HCT116 (cell line): ENCODE results near the gene ALOX12B. TPM values are rescaled to one million over a fixed set of nuclear protein-coding genes. Genes with fewer than 3 reads are reported as not detected.

Experiments
- ATAC-seq: fragments of 200-7000 bp; cut with Tn5 transposase; 2 replicates; pipeline ENCODE4 v1.9.1; 2020; ENCODE audit warnings: mild to moderate bottlenecking, moderate library complexity
- BruUV-seq: library from RNA; stranded (reverse); fragments of 400-500 nt; replicated peaks from 2 replicates; lab custom pipeline; 2021; lab: Mats Ljungman, UMichigan
- CTCF ChIA-PET: fragments of 300-600 bp; sonication (Branson Sonifier 250); formaldehyde crosslinking; loops from one replicate; lab custom pipeline; 2021; ENCODE audit warnings: antibody characterized with exemption; lab: Charles Lee
- POLR2A ChIA-PET: fragments of 300-600, 350-600 bp; sonication (Branson Sonifier 250); formaldehyde crosslinking; loops from one replicate; lab custom pipeline; 2021; ENCODE audit warnings: antibody characterized with exemption; lab: Charles Lee
- RAD21 ChIA-PET, 2 experiments: fragments of 300-600 bp; sonication (Branson Sonifier 250); formaldehyde crosslinking; loops; one replicate each; lab custom pipeline; 2023; ENCODE audit warnings: low total read pairs in 2 of 2; ENCODE audit not compliant: uncharacterized antibody in 2 of 2, unreplicated experiment in 2 of 2, low non-redundant PET in 1 of 2; lab: Charles Lee
- DNase-seq: peaks from one replicate; pipeline ENCODE4 v3.0.0-alpha.2; 2010; ENCODE audit warnings: low read depth, low spot score
- H2AFZ ChIP-seq: fragments of 200-600 bp; shearing (Covaris generic), sonication (generic); 2 replicates; pipeline ENCODE4 v1.6.1; 2017; ENCODE audit warnings: low read depth, mixed run types, mixed read lengths, antibody characterized with exemption, low read length; ENCODE audit not compliant: poor library complexity, severe bottlenecking
- H3K27ac ChIP-seq: 2 replicates; pipeline ENCODE4 v1.5.1; 2012; ENCODE audit warnings: low read depth, low read length
- H3K27me3 ChIP-seq: fragments of 200-600 bp; sonication (generic); 2 replicates; pipeline ENCODE4 v1.6.1; 2016; ENCODE audit warnings: mixed run types, low read length, mixed read lengths; ENCODE audit not compliant: insufficient read depth
- H3K36me3 ChIP-seq, 2 experiments: fragments of 200-500 bp in 1 of 2; fragments of 200-600 bp in 1 of 2; sonication (Bioruptor generic) in 1 of 2; sonication (generic) in 1 of 2; 2 replicates each; pipeline versions ENCODE4 v1.5.1 to v1.6.1; 2014 to 2016; ENCODE audit warnings: low read length in 2 of 2, inconsistent platforms in 1 of 2, mixed read lengths in 1 of 2, mixed run types in 1 of 2; ENCODE audit not compliant: insufficient read depth in 2 of 2, control insufficient read depth in 1 of 2
- H3K4me1 ChIP-seq, 2 experiments: fragments of 200-600 bp in 1 of 2; sonication (generic) in 1 of 2; 2 replicates each; pipeline versions ENCODE4 v1.5.1 to v1.6.1; 2012 to 2017; ENCODE audit warnings: low read length in 2 of 2, inconsistent platforms in 1 of 2, mild to moderate bottlenecking in 1 of 2, mixed read lengths in 1 of 2, mixed run types in 1 of 2, moderate library complexity in 1 of 2; ENCODE audit not compliant: insufficient read depth in 2 of 2, control insufficient read depth in 1 of 2
- H3K4me2 ChIP-seq: fragments of 200-600 bp; sonication (generic); 2 replicates; pipeline ENCODE4 v1.6.1; 2017; ENCODE audit warnings: mixed run types, low read length, mixed read lengths
- H3K4me3 ChIP-seq, 2 experiments: fragments of 200-600 bp in 1 of 2; sonication (generic) in 1 of 2; replicated peaks in 1 of 2; 2 replicates each; pipeline ENCODE4 v1.5.1; 2011 to 2016; ENCODE audit warnings: low read length in 2 of 2, control low read depth in 1 of 2, low read depth in 1 of 2, mild to moderate bottlenecking in 1 of 2, mixed read lengths in 1 of 2, mixed run types in 1 of 2
- H3K79me2 ChIP-seq: fragments of 200-600 bp; sonication (generic); 2 replicates; pipeline ENCODE4 v1.6.1; 2017; ENCODE audit warnings: mild to moderate bottlenecking, mixed run types, low read length, moderate library complexity, mixed read lengths; ENCODE audit not compliant: insufficient read depth
- H3K9ac ChIP-seq: fragments of 200-600 bp; sonication (generic); 2 replicates; pipeline ENCODE4 v1.6.1; 2016; ENCODE audit warnings: low read length, mixed read lengths
- H3K9me2 ChIP-seq: fragments of 200-600 bp; sonication (generic), shearing (Covaris generic); 2 replicates; pipeline ENCODE4 v1.6.1; 2017; ENCODE audit warnings: mixed run types, mild to moderate bottlenecking, moderate library complexity; ENCODE audit not compliant: insufficient read depth
- H3K9me3 ChIP-seq, 2 experiments: fragments of 200-500 bp in 1 of 2; fragments of 200-600 bp in 1 of 2; sonication (Bioruptor generic) in 1 of 2; sonication (generic) in 1 of 2; 2 replicates each; pipeline ENCODE4 v1.6.1; 2014 to 2017; ENCODE audit warnings: low read length in 2 of 2, mixed read lengths in 2 of 2, inconsistent platforms in 1 of 2, low read depth in 1 of 2, mild to moderate bottlenecking in 1 of 2, mixed run types in 1 of 2, moderate library complexity in 1 of 2; ENCODE audit not compliant: control insufficient read depth in 1 of 2, insufficient read depth in 1 of 2
- H4K20me1 ChIP-seq: fragments of 200-600 bp; sonication (generic), shearing (Covaris generic); 2 replicates; pipeline ENCODE4 v1.6.1; 2017; ENCODE audit warnings: mixed run types, mild to moderate bottlenecking, moderate library complexity; ENCODE audit not compliant: insufficient read depth
- CTCF ChIP-seq, 3 experiments: fragments of 200-600 bp in 1 of 3; sonication (generic) in 1 of 3; IDR thresholded peaks in 2 of 3; conservative IDR thresholded peaks in 1 of 3; 2 replicates each; pipeline ENCODE4 v1.5.1; 2012 to 2017; ENCODE audit warnings: low read depth in 2 of 3, low read length in 2 of 3, antibody characterized with exemption in 1 of 3, borderline replicate concordance in 1 of 3, control low read depth in 1 of 3, mild to moderate bottlenecking in 1 of 3, mixed read lengths in 1 of 3, mixed run types in 1 of 3, moderate library complexity in 1 of 3; ENCODE audit not compliant: insufficient read depth in 1 of 3
- ELF1 ChIP-seq: IDR thresholded peaks from 2 replicates; pipeline ENCODE4 v1.6.1; 2012; ENCODE audit warnings: low read depth, borderline replicate concordance
- FOSL1 ChIP-seq: IDR thresholded peaks from 2 replicates; pipeline ENCODE4 v1.6.1; 2012; ENCODE audit warnings: low read depth
- RAD21 ChIP-seq: IDR thresholded peaks from 2 replicates; pipeline ENCODE4 v1.6.1; 2012; ENCODE audit warnings: low read depth, mild to moderate bottlenecking
- SRF ChIP-seq: IDR thresholded peaks from 2 replicates; pipeline ENCODE4 v1.6.1; 2012; ENCODE audit warnings: low read depth
- YY1 ChIP-seq: IDR thresholded peaks from 2 replicates; pipeline ENCODE4 v1.6.1; 2011; ENCODE audit warnings: low read length, low read depth, moderate library complexity, mild to moderate bottlenecking; ENCODE audit not compliant: insufficient replicate concordance; ENCODE audit errors: extremely low read depth
- ZFX ChIP-seq: fragments of 450-650 bp; IDR thresholded peaks from 2 replicates; pipeline ENCODE4 v1.6.1; 2017
- ZNF274 ChIP-seq: fragments of 200-500 bp; sonication (Bioruptor generic); IDR thresholded peaks from 2 replicates; pipeline ENCODE4 v1.6.1; 2014; ENCODE audit warnings: mild to moderate bottlenecking, low read depth, low read length, inconsistent platforms
- intact Hi-C: fragments of 100-400 bp; cut with micrococcal nuclease; formaldehyde crosslinking; loops from 2 replicates; pipeline ENCODE4 v1.10.0; 2022
- total RNA-seq: library from RNA; stranded (reverse); gene quantifications from one replicate; pipeline ENCODE4 v1.2.1, GENCODE V29; 2021; ENCODE audit not compliant: unreplicated experiment
- TF ChIP-seq, protein P1 (sequence below): IDR thresholded peaks from 2 replicates; pipeline ENCODE4 v1.6.1; 2012; ENCODE audit warnings: low read depth

The ALOX12B gene
- total RNA-seq, 1 experiment from 2014 or later: 3.8 TPM

- ChIA-PET POLR2A (interaction anchor here (0.6 to 1.4 kb wide), 4 partner anchors 50 to 185 kb away, joined by 3 to 15 read pairs (median 4); no protein-coding TSS in a partner anchor), CTCF (interaction anchor here (0.6 to 5.7 kb wide), 38 partner anchors 9 to 1462 kb away, joined by 3 to 35 read pairs (median 5); partner anchors contain the start of genes ALOXE3, KRABD2 and SLC25A35), RAD21 (interaction anchor here in 1 of 2 experiments (1.0 kb wide), 2 partner anchors 9 to 13 kb away, joined by 3 to 4 read pairs; no protein-coding TSS in a partner anchor)
- Histone ChIP-seq H2AFZ (peak overlapping the region; percentile 99), H3K4me2 (peak overlapping the region; percentile 51), H4K20me1 (no peaks in the 10 kb centered on the region), H3K4me1 (peaks cover 0 to 20% of the 10 kb centered on the region in 2 experiments; a peak in 3 of 4 replicates), H3K4me3 (0 out of 4 replicates have a peak overlapping the region, but pooled peaks of 1 of the 2 experiments have one; percentile 15), H3K27ac (no peak overlapping the region), H3K9me2 (no peaks in the 10 kb centered on the region), H3K27me3 (no peaks in the 10 kb centered on the region), H3K79me2 (no peaks in the 10 kb centered on the region), H3K9ac (no peak overlapping the region), H3K9me3 (no peaks in the 10 kb centered on the region), H3K36me3 (no peaks in the 10 kb centered on the region)
- BruUV-seq: no TSS peak
- peak; percentile 50 to 83 (median 78); a peak in 4 of 6 replicates for TF ChIP-seq CTCF (IDR thresholded peaks at IDR 0.05 in 2 of 3, conservative IDR thresholded peaks at IDR 0.05 in 1 of 3; ENCODE audit: borderline replicate concordance in 1 of 3, insufficient read depth in 1 of 3, low read depth in 2 of 3, low read length in 2 of 3)
- peak; percentile 70 for TF ChIP-seq YY1
- TF ChIP-seq RAD21: peak; percentile 91
- TF ChIP-seq ZNF274: no peak
- intact Hi-C loops: loop anchor here (1.0 to 5.0 kb wide), 5 partner anchors 50 to 727 kb away; partner anchors contain the start of gene RPL26
- ATAC-seq: peak; percentile 77
- DNase-seq: peak; percentile 75
Observed at GRCh38 chr17:8060274-8060673, 27.2 kb downstream of the ALOX12B start.

DNA sequence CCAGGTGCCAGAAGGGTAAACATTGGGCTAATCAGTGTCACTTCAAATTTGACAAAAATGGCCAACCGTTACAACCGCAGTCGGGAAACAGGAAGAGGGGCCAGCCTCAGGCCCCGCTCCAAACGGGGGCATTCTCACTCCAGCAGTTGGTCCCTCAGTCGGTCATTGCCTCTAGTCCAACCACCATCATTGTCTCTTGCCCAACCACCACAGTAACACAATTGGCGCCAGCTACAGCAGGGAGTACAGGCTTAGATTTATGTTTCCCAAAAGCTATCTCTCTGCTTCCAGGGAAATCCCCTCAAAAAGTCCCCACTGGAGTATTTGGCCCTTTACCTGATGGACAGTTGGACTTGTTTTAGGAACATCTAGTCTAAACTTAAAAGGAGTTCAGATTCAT, 28.4 kb downstream of the ALOX12B start:
- H3K27me3 ChIP-seq: no peaks in the 10 kb centered on the region
- H3K9me3 ChIP-seq: no peaks in the 10 kb centered on the region
- H4K20me1 ChIP-seq: no peaks in the 10 kb centered on the region
- no TSS peak for BruUV-seq
- H3K4me1 ChIP-seq: peaks cover 0 to 20% of the 10 kb centered on the region in 2 experiments; a peak in 3 of 4 replicates
- H3K27ac ChIP-seq: no peak overlapping the region
- H3K79me2 ChIP-seq: no peaks in the 10 kb centered on the region
- no peak for DNase-seq
- H2AFZ ChIP-seq: peak overlapping the region; percentile 94
- POLR2A ChIA-PET: interaction anchor here (0.5 kb wide), 1 partner anchor 10 kb away, joined by 3 read pairs; no protein-coding TSS in a partner anchor
- CTCF ChIA-PET: interaction anchor here (1.0 to 5.7 kb wide), 6 partner anchors 15 to 59 kb away, joined by 4 to 35 read pairs (median 12); partner anchors contain the start of gene ALOXE3
- intact Hi-C loops: loop anchor here (5.0 kb wide), 1 partner anchor 427 kb away; the partner anchor contains the start of gene SHBG
- no peak overlapping the region for H3K4me2 ChIP-seq
- no peak for ATAC-seq
- H3K36me3 ChIP-seq: no peaks in the 10 kb centered on the region
- no peak overlapping the region for H3K4me3 ChIP-seq
- RAD21 ChIA-PET: interaction anchor here in 1 of 2 experiments (0.7 kb wide), 1 partner anchor 14 kb away, joined by 3 read pairs; no protein-coding TSS in a partner anchor
- H3K9me2 ChIP-seq: no peaks in the 10 kb centered on the region
- H3K9ac ChIP-seq: no peak overlapping the region
- TF ChIP-seq CTCF (IDR thresholded peaks at IDR 0.05 in 2 of 3, conservative IDR thresholded peaks at IDR 0.05 in 1 of 3; ENCODE audit: borderline replicate concordance in 1 of 3, insufficient read depth in 1 of 3, low read depth in 2 of 3, low read length in 2 of 3) (no peak), SRF (no peak), FOSL1 (no peak), ZFX (no peak), ELF1 (no peak)
- TF ChIP-seq, protein P1, sequence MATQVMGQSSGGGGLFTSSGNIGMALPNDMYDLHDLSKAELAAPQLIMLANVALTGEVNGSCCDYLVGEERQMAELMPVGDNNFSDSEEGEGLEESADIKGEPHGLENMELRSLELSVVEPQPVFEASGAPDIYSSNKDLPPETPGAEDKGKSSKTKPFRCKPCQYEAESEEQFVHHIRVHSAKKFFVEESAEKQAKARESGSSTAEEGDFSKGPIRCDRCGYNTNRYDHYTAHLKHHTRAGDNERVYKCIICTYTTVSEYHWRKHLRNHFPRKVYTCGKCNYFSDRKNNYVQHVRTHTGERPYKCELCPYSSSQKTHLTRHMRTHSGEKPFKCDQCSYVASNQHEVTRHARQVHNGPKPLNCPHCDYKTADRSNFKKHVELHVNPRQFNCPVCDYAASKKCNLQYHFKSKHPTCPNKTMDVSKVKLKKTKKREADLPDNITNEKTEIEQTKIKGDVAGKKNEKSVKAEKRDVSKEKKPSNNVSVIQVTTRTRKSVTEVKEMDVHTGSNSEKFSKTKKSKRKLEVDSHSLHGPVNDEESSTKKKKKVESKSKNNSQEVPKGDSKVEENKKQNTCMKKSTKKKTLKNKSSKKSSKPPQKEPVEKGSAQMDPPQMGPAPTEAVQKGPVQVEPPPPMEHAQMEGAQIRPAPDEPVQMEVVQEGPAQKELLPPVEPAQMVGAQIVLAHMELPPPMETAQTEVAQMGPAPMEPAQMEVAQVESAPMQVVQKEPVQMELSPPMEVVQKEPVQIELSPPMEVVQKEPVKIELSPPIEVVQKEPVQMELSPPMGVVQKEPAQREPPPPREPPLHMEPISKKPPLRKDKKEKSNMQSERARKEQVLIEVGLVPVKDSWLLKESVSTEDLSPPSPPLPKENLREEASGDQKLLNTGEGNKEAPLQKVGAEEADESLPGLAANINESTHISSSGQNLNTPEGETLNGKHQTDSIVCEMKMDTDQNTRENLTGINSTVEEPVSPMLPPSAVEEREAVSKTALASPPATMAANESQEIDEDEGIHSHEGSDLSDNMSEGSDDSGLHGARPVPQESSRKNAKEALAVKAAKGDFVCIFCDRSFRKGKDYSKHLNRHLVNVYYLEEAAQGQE: no peak
